GM18526 (cell line): Measurements from ENCODE around the gene C1S.

Experiments
- POLR2A ChIP-seq: IDR thresholded peaks from 3 replicates; pipeline ENCODE4 v1.6.1; 2011; ENCODE audit not compliant: insufficient read length; ENCODE audit errors: extremely low read depth

Gene C1S

GRCh38 chr12:7038591-7038990, 21.9 kb upstream of the C1S start:
- no peak for TF ChIP-seq POLR2A

DNA sequence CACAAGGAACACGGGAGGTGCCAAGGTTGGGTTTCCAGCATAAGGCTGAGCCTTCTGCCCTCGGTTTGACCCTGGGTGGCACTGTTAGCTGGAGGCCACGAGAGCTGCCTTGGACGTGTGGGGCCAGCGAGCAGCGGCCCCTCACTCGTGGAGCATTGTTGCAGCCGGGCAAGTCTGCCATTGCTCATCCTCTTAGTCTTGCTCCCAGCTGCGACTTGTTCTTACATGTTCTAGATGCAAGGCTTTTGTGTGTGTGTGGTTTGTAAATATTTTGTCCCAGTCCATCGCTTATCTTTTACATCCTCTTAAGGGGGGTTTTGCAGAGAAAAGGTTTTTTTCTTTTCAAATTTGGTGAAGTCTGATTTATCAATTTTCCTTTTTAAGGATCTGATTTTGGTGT, 21.1 kb upstream of the C1S start:
- TF ChIP-seq POLR2A = no peak

DNA sequence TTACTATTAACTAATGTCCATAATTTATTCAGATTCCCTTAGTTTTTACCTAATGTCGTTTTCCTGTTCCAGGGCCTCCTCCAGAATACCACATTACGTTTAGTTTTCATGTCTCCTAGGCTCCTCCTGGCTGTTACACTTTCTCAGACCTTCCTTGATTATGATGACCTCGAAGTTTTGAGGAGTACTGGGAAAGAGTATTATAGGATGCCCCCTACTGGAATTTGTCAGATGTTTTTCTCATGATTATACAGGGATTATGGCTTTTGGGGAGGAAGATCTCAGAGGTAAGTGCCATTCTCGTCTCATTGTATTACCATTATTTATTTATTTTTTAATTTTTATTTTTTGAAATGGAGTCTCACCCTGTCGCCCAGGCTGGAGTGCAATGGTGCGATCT, 17.7 kb upstream of the C1S start:
- no peak for TF ChIP-seq POLR2A

DNA sequence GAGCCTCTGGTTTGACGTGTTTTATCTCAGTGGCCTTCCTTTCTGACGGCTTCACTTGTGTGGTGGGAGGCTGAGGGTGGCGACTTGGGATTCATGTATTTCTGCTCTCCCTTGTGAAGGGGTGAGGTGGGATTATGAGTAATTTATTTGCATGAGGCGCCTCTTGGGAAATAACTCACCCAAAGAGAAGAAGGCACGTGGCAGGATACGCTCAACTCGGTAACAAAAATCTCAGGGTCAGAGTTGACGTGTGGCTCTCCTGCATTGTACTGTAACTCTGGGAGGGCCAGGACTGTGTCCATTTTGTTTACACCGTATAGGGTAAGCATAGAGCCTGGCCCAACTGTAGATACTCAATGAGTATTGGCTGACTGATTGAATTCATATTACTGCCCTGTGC, 14.6 kb upstream of the C1S start:
- TF ChIP-seq POLR2A = no peak

DNA sequence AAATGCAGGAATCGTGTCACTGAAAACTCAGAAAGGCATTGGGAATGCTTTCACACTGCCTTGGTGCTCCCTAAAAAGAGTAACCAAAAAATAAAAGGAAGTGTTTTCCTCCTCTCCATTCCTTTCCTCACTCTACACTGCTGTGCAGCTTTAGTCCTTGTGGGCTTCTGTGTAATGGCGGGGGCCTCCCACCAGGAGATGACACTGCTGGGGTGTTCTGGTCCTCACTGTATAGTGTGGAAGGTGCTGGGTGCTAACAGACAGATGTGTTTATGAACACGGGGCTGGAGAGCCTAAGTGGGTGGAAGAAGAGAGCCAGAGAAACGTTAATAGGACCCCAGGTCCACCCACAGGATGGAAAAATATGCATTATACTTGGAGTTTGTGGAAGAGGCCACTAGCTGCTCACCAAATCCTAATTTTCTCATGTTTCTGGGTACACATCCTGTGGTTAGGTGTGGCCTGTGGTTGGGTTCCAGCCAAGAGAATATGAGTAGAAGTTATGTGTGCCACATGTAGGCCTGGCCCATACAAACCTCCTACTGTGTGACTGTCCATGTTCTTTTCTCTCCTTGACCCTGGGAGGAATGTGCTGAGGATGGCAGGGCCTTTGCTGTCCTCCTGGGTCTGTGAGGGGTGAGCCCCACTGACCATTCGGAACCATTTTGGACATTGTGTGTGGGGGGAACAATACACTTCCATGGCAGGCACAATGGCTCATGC, 14.0 kb upstream of the C1S start:
- TF ChIP-seq POLR2A = no peak

- TF ChIP-seq POLR2A = no peak
These were observed 13.2 kb upstream of the C1S start for GRCh38 chr12:7047306-7047705.

GRCh38 chr12:7054925-7055324, 5.6 kb upstream of the C1S start:
- TF ChIP-seq POLR2A = no peak

GRCh38 chr12:7058163-7058845, 2.2 kb upstream of the C1S start:
- no peak for TF ChIP-seq POLR2A

- no peak for TF ChIP-seq POLR2A
These were observed 1.6 kb upstream of the C1S start for GRCh38 chr12:7058850-7059395.

DNA sequence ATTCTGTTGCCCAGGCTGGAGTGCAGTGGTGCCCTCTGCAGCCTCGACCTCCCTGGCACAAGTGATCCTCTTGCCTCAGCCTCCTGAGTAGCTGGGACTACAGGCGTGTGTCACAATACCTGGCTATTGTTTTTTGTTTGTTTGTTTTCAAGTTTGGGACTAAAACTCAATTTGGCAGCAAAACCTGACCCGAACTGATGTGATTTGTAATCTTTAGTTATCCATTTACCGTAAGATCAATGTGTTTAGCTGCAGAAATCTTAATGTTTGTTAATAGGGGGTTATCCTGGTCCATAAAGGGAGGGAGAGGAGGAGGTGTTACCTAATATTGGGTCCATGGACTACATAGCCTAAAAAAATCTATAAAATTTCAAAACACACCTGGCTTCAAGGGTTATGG, 738 bp upstream of the C1S start:
- no peak for TF ChIP-seq POLR2A

GRCh38 chr12:7061138-7061537, 620 bp downstream of the C1S start:
- no peak for TF ChIP-seq POLR2A

DNA sequence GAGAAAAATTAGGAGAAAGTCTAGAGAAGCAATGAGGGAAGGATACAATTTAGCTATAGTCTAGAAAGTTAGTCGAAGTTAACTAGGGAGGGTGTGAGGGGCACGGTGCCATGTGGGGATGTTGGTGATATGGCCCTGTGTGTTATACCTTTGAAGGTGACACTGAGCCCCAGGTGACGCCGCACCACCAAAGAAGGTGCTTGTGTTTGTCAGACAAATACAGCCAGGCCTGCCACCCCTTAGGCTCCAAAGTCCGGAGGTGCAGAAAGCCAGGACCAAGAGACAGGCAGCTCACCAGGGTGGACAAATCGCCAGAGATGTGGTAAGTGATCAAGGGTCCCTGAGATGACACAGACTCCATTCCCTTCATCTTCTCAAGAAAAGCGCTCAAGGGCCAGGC, 1.1 kb downstream of the C1S start:
- no peak for TF ChIP-seq POLR2A

- TF ChIP-seq POLR2A = no peak
These were observed 4.0 kb downstream of the C1S start for GRCh38 chr12:7064516-7064915.

- TF ChIP-seq POLR2A = no peak
These were observed 4.6 kb downstream of the C1S start for GRCh38 chr12:7065073-7065623.

DNA sequence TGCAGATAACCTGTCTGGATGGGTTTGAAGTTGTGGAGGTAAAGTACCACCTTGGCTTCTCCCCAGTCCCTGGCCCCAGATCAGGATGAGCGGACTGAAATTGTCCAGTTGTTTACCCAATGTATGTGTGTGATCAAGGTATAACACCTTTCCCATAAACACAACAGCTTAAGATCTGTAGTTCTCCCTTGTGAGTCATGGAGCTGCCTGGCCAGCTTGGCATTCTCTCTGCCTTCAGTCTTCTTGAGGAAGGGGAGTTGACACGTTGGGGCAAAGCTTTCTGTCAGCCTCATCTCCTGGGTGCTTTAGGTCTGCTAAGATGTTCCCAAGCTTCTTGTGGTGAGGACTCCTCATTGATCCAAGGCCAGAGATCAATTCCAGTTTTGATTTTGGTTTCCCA, 6.1 kb downstream of the C1S start:
- TF ChIP-seq POLR2A = no peak

GRCh38 chr12:7067096-7067495, 6.6 kb downstream of the C1S start:
- no peak for TF ChIP-seq POLR2A

- no peak for TF ChIP-seq POLR2A
These were observed 7.9 kb downstream of the C1S start for GRCh38 chr12:7068240-7068993.
